ENCODE measurements around the gene OSBPL10. TPM values are rescaled to one million over a fixed set of nuclear protein-coding genes. Genes with fewer than 3 reads are reported as not detected.

OSBPL10 gene
- total RNA-seq, 1 donor from 2014 or later = 52.7 TPM

GRCh38 chr3:31625358-31625757, 355.7 kb downstream of the OSBPL10 start:
- no peaks in the 10 kb centered on the region for H3K9me3 ChIP-seq (ENCODE audit: insufficient read depth, low read depth, low read length)
- H3K4me3 Mint-ChIP-seq (ENCODE audit: unreplicated experiment) = no peak overlapping the region
- H4K20me1 ChIP-seq (ENCODE audit: insufficient read depth, low read length) = no peaks in the 10 kb centered on the region
- peaks cover 42% of the 10 kb centered on the region for H3K36me3 ChIP-seq (ENCODE audit: insufficient read depth, low read length)
- H3K27me3 Mint-ChIP-seq (ENCODE audit: low read depth, unreplicated experiment) = no peaks in the 10 kb centered on the region
- H3K9me3 Mint-ChIP-seq (ENCODE audit: unreplicated experiment) = no peaks in the 10 kb centered on the region
- DNase-seq (ENCODE audit: low read depth) (no peak), FAIRE-seq (no peak)
- no peaks in the 10 kb centered on the region for H3K79me2 ChIP-seq (ENCODE audit: insufficient read depth, low read length)
- H3K36me3 Mint-ChIP-seq (ENCODE audit: low read depth, unreplicated experiment) = peaks cover 19% of the 10 kb centered on the region
- no peak overlapping the region for H3K4me2 ChIP-seq (ENCODE audit: low read length)
- H3K4me1 ChIP-seq (ENCODE audit: insufficient read depth, low read length) = no peaks in the 10 kb centered on the region
- H3K4me3 ChIP-seq (ENCODE audit: insufficient read depth, low read depth, low read length) = no peak overlapping the region
- peaks cover 4% of the 10 kb centered on the region for H3K4me1 Mint-ChIP-seq (ENCODE audit: low read depth, unreplicated experiment)
- H3K27ac Mint-ChIP-seq (ENCODE audit: unreplicated experiment) = no peak overlapping the region
- H3K9ac ChIP-seq (ENCODE audit: low read length) = no peak overlapping the region
- TF ChIP-seq EZH2 (IDR thresholded peaks at IDR 0.05; ENCODE audit: insufficient read depth, low read length) = no peak
- TF ChIP-seq, protein P1, sequence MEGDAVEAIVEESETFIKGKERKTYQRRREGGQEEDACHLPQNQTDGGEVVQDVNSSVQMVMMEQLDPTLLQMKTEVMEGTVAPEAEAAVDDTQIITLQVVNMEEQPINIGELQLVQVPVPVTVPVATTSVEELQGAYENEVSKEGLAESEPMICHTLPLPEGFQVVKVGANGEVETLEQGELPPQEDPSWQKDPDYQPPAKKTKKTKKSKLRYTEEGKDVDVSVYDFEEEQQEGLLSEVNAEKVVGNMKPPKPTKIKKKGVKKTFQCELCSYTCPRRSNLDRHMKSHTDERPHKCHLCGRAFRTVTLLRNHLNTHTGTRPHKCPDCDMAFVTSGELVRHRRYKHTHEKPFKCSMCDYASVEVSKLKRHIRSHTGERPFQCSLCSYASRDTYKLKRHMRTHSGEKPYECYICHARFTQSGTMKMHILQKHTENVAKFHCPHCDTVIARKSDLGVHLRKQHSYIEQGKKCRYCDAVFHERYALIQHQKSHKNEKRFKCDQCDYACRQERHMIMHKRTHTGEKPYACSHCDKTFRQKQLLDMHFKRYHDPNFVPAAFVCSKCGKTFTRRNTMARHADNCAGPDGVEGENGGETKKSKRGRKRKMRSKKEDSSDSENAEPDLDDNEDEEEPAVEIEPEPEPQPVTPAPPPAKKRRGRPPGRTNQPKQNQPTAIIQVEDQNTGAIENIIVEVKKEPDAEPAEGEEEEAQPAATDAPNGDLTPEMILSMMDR (IDR thresholded peaks at IDR 0.05; ENCODE audit: insufficient read depth, low read depth, low read length) = no peak
- no peak overlapping the region for H3K27ac ChIP-seq (ENCODE audit: low read depth, low read length)
- no peaks in the 10 kb centered on the region for H3K27me3 ChIP-seq (ENCODE audit: insufficient read depth, low read length)
- no peak overlapping the region for H2AFZ ChIP-seq (ENCODE audit: low read depth, low read length)

DNA sequence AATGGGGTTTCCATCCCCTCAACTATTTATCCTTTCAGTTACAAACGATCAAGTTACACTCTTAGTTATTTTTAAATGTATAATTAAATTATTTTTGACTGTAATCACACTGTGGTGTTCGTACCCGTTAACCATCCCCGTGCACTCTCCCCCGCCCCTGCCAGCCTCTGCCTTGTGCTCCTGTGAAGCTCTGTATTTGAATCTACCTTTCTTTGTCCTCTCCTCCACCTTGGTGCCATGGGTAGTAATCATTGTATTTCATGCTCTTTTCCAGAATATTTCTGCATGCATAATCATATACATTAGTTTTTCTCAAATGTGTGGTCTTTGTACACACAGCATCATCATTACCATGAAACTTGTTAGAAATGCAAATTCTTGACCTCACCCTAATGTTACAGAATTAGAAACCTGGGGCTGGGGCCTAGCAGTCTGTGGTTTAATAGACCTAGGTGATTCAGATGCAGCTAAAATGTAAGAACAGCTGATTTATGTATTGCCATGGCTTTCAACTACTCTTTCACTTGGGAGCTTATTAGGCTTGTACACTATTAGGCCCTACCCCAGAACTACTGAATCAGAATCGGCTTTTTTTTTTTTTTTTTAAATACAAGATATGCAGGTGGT, 356.9 kb downstream of the OSBPL10 start:
- Mint-ChIP-seq H3K27me3 (ENCODE audit: low read depth, unreplicated experiment) (no peaks in the 10 kb centered on the region), H3K4me3 (ENCODE audit: unreplicated experiment) (no peak overlapping the region), H3K9me3 (ENCODE audit: unreplicated experiment) (no peaks in the 10 kb centered on the region), H3K27ac (ENCODE audit: unreplicated experiment) (no peak overlapping the region), H3K36me3 (ENCODE audit: low read depth, unreplicated experiment) (peaks cover 16% of the 10 kb centered on the region), H3K4me1 (ENCODE audit: low read depth, unreplicated experiment) (peaks cover 4% of the 10 kb centered on the region)
- H2AFZ ChIP-seq (ENCODE audit: low read depth, low read length) = no peak overlapping the region
- no peak overlapping the region for H3K4me2 ChIP-seq (ENCODE audit: low read length)
- no peaks in the 10 kb centered on the region for H3K27me3 ChIP-seq (ENCODE audit: insufficient read depth, low read length)
- no peak for DNase-seq (ENCODE audit: low read depth)
- no peaks in the 10 kb centered on the region for H3K79me2 ChIP-seq (ENCODE audit: insufficient read depth, low read length)
- no peak for FAIRE-seq
- no peak overlapping the region for H3K4me3 ChIP-seq (ENCODE audit: insufficient read depth, low read depth, low read length)
- H3K27ac ChIP-seq (ENCODE audit: low read depth, low read length) = no peak overlapping the region
- no peaks in the 10 kb centered on the region for H3K4me1 ChIP-seq (ENCODE audit: insufficient read depth, low read length)
- TF ChIP-seq EZH2 (IDR thresholded peaks at IDR 0.05; ENCODE audit: insufficient read depth, low read length) = no peak
- TF ChIP-seq, protein P1 (IDR thresholded peaks at IDR 0.05; ENCODE audit: insufficient read depth, low read depth, low read length) = no peak
- H3K9me3 ChIP-seq (ENCODE audit: insufficient read depth, low read depth, low read length) = no peaks in the 10 kb centered on the region
- H4K20me1 ChIP-seq (ENCODE audit: insufficient read depth, low read length) = no peaks in the 10 kb centered on the region
- H3K9ac ChIP-seq (ENCODE audit: low read length) = no peak overlapping the region
- H3K36me3 ChIP-seq (ENCODE audit: insufficient read depth, low read length) = peaks cover 38% of the 10 kb centered on the region

DNA sequence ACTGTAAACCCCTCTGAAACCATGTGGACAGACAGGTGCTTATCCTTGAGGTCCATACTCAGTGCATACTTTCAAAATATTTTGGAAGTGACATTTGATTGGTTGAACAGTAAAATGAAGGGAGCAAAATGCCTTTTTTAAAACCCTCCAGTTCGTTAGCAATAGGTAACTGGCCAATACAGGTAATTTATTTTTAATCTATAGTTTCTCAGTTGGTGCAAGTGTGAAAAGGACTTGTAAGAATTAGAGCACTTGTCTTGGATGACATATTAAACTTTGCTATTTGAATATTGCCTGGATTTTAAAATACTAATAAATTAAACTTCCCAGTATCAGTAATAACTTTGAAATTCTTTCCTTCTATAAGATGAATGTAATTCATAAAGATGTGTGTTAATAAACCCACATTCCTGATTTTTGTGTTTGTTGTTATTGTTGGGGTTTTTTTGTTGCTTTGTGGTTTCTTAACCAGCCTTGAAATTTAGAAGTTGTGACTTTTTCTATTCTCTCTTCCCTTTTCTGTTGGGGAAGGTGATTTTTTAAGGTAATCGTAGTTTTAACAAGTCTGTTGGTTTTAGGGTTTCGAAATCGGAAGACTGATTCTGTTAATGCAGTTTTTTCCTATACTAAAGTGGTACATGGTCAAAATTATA, 358.3 kb downstream of the OSBPL10 start:
- Histone ChIP-seq H2AFZ (ENCODE audit: low read depth, low read length) (no peak overlapping the region), H3K27me3 (ENCODE audit: insufficient read depth, low read length) (no peaks in the 10 kb centered on the region), H3K4me1 (ENCODE audit: insufficient read depth, low read length) (no peaks in the 10 kb centered on the region), H3K4me3 (ENCODE audit: insufficient read depth, low read depth, low read length) (no peak overlapping the region), H4K20me1 (ENCODE audit: insufficient read depth, low read length) (no peaks in the 10 kb centered on the region), H3K4me2 (ENCODE audit: low read length) (no peak overlapping the region), H3K27ac (ENCODE audit: low read depth, low read length) (no peak overlapping the region), H3K9ac (ENCODE audit: low read length) (no peak overlapping the region), H3K9me3 (ENCODE audit: insufficient read depth, low read depth, low read length) (no peaks in the 10 kb centered on the region), H3K36me3 (ENCODE audit: insufficient read depth, low read length) (peaks cover 38% of the 10 kb centered on the region), H3K79me2 (ENCODE audit: insufficient read depth, low read length) (no peaks in the 10 kb centered on the region)
- no peak overlapping the region for H3K27ac Mint-ChIP-seq (ENCODE audit: unreplicated experiment)
- H3K4me3 Mint-ChIP-seq (ENCODE audit: unreplicated experiment) = no peak overlapping the region
- H3K36me3 Mint-ChIP-seq (ENCODE audit: low read depth, unreplicated experiment) = peaks cover 16% of the 10 kb centered on the region
- no peaks in the 10 kb centered on the region for H3K27me3 Mint-ChIP-seq (ENCODE audit: low read depth, unreplicated experiment)
- peaks cover 4% of the 10 kb centered on the region for H3K4me1 Mint-ChIP-seq (ENCODE audit: low read depth, unreplicated experiment)
- TF ChIP-seq, protein P1 (IDR thresholded peaks at IDR 0.05; ENCODE audit: insufficient read depth, low read depth, low read length) = no peak
- no peaks in the 10 kb centered on the region for H3K9me3 Mint-ChIP-seq (ENCODE audit: unreplicated experiment)
- DNase-seq (ENCODE audit: low read depth) (no peak), FAIRE-seq (no peak)

All from astrocyte (in vitro differentiated cells and primary cell).